ENCODE measurements around the gene RHOBTB3. TPM values are rescaled to one million over a fixed set of nuclear protein-coding genes. Genes with fewer than 3 reads are reported as not detected.

The RHOBTB3 gene
- total and polyA plus RNA-seq, 8 donors: 13.7 to 730 (median 89.3) TPM

DNA sequence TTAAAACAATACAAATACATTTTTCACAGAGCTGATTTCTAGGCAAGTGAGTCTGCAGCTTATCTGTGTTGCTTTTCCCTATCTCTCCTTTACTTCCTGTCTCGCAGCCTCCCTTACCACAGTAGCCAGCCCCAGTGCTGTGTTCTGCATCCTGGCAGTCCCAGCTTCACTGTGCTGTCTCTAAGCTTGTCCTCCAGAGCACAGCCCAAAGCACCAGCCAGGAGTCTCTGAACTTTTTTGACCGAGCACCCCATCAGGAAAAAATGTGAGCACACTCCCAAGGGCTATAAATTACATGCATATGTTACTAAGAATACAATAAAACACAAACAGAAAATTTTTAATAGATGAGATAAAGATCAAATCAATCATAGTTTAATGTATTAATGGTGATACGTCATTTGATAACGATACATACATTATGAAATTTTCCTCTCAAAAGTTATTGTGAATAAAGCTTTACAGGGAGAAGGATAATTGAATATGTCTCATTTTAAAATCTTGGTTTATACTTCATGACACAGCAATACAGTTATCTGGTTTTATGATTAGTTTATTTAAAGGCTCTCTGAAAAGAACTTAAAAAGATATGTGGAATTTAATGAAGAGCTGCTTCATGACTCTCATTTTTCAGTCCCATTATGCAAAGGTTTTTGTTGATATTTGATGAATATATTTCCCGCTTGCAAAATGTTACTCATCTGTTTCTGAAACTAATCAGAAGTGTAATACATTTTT is 7.3 kb upstream of the RHOBTB3 start:
- Histone ChIP-seq H3K9me3 (no peaks in the 10 kb centered on the region), H3K27me3 (no peaks in the 10 kb centered on the region), H3K36me3 (no peaks in the 10 kb centered on the region), H3K27ac (peak overlapping the region in 1 of 5 donors; percentile 26), H3K4me1 (peaks cover 0 to 60% (median 34%) of the 10 kb centered on the region in 4 donors), H3K4me3 (no peak overlapping the region)
- 36 to 66% (median 51%) methylated on average over 5 of the region's 5 CpGs for WGBS, 5 donors
- peak; percentile 41 to 54 for DNase-seq
- TF ChIP-seq CTCF (IDR thresholded peaks at IDR 0.05) (no peak), POLR2A (IDR thresholded peaks at IDR 0.05) (no peak), EP300 (IDR thresholded peaks at IDR 0.05) (no peak), POLR2AphosphoS5 (IDR thresholded peaks at IDR 0.05) (peak in 1 of 3 donors; percentile 35)
- intact Hi-C loops (cut with DNase I; ENCODE audit: low total_unique reads): loop anchor here (10.0 kb wide), 1 partner anchor 49 kb away; no protein-coding TSS in a partner anchor

GRCh38 chr5:95725071-95725820 is 5.9 kb upstream of the RHOBTB3 start:
- TF ChIP-seq EP300 (IDR thresholded peaks at IDR 0.05) (no peak), POLR2A (IDR thresholded peaks at IDR 0.05) (no peak), CTCF (IDR thresholded peaks at IDR 0.05) (no peak), POLR2AphosphoS5 (IDR thresholded peaks at IDR 0.05) (no peak)
- Histone ChIP-seq H3K9me3 (no peaks in the 10 kb centered on the region), H3K27me3 (no peaks in the 10 kb centered on the region), H3K4me1 (peaks cover 0 to 64% (median 36%) of the 10 kb centered on the region in 4 donors), H3K4me3 (no peak overlapping the region), H3K36me3 (no peaks in the 10 kb centered on the region), H3K27ac (peak overlapping the region in 1 of 5 donors; percentile 98)
- intact Hi-C loops (cut with DNase I; ENCODE audit: low total_unique reads): loop anchor here (10.0 kb wide), 1 partner anchor 50 kb away; no protein-coding TSS in a partner anchor
- DNase-seq: no peak
- WGBS, 5 donors: 75 to 82% (median 81%) methylated on average over 5 of the region's 5 CpGs

DNA sequence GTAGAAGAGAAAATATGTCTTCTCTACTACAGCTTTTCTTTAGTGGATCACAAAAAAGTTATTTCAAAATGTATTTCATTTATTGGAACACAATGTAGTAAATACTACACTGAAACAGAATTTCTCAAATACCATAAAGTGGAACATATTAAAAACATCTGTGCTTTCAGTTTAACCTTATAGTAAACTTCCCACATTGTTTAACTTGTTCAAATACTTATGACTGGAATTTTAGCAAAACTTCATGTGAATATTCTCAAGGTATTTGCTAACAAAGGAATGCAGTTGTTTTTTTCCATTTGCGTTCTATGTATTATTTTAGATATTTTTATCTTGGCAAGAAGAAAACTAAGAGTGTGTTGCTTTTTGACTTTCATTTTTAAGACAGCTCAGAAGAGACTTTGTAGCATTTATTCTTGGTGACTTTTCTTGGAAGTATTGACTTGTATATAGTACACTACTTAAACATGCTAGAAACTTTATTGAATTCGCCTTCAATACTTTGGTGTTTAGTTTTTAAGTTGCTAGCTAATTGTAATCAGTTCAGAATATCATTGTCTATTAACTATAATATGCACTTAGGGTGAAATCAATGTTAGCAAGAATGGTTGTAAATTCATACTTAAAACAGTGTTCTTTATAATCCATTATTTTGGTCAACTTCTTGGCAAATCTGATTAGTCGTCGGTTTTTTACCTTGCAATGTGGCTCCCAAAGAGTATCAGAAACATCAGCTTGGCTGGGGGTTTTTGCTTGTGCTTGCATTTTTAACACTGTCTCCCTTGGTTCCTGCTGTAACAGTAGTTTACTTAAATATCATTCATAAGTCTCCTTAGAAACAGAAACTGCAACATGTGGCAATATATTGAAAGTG is 5.0 kb upstream of the RHOBTB3 start:
- Histone ChIP-seq H3K36me3 (no peaks in the 10 kb centered on the region), H3K27me3 (no peaks in the 10 kb centered on the region), H3K9me3 (no peaks in the 10 kb centered on the region), H3K27ac (peak overlapping the region in 4 of 5 donors; percentile 3 to 98 (median 26)), H3K4me1 (peaks cover 0 to 59% (median 33%) of the 10 kb centered on the region in 4 donors), H3K4me3 (no peak overlapping the region)
- peak in 1 of 2 donors; percentile 33 for DNase-seq
- intact Hi-C loops (cut with DNase I; ENCODE audit: low total_unique reads): loop anchor here (10.0 kb wide), 1 partner anchor 51 kb away; no protein-coding TSS in a partner anchor
- 63 to 79% (median 70%) methylated on average over 4 of the region's 4 CpGs for WGBS, 5 donors
- TF ChIP-seq POLR2AphosphoS5 (IDR thresholded peaks at IDR 0.05) (no peak), POLR2A (IDR thresholded peaks at IDR 0.05) (no peak), CTCF (IDR thresholded peaks at IDR 0.05) (no peak), EP300 (IDR thresholded peaks at IDR 0.05) (no peak)

Data from stomach (tissue), 9 donors.